ENCODE data around the gene KCNIP4. TPM values are rescaled to one million over a fixed set of nuclear protein-coding genes. Genes with fewer than 3 reads are reported as not detected.

Gene KCNIP4
- total RNA-seq, 3 donors from 2014 or later = 0.96 to 11.3 (median 2.4) TPM

DNA sequence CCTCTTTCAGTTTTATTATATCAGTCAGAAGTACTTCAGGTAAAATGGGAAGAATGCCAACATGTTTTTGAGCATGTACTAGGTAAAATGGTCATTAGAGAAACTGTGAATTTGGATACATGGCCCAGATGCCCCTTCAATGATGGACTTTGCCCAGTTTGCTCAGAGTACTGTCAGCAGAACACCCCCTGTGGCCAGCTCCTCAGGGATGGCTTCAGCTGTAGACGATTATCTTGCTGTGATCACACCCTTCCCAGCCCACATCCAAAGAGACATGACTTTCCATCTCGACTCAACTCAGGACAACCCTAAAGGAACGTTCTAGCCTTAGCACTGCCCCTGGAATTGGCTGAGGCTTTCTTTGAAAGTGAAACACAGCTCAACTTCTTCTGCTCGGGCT is 809.2 kb downstream of the KCNIP4 start:
- ATAC-seq = no peak
- intact Hi-C loops (cut with DNase I, micrococcal nuclease) = no loop called here
- Histone ChIP-seq H3K4me1 (ENCODE audit: low read depth) (no peaks in the 10 kb centered on the region), H3K9me3 (no peaks in the 10 kb centered on the region), H3K4me3 (no peak overlapping the region), H3K36me3 (ENCODE audit: low read depth) (no peaks in the 10 kb centered on the region)
- TF ChIP-seq, protein P1, sequence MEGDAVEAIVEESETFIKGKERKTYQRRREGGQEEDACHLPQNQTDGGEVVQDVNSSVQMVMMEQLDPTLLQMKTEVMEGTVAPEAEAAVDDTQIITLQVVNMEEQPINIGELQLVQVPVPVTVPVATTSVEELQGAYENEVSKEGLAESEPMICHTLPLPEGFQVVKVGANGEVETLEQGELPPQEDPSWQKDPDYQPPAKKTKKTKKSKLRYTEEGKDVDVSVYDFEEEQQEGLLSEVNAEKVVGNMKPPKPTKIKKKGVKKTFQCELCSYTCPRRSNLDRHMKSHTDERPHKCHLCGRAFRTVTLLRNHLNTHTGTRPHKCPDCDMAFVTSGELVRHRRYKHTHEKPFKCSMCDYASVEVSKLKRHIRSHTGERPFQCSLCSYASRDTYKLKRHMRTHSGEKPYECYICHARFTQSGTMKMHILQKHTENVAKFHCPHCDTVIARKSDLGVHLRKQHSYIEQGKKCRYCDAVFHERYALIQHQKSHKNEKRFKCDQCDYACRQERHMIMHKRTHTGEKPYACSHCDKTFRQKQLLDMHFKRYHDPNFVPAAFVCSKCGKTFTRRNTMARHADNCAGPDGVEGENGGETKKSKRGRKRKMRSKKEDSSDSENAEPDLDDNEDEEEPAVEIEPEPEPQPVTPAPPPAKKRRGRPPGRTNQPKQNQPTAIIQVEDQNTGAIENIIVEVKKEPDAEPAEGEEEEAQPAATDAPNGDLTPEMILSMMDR (IDR thresholded peaks at IDR 0.05) = no peak
- DNase-seq = no peak

DNA sequence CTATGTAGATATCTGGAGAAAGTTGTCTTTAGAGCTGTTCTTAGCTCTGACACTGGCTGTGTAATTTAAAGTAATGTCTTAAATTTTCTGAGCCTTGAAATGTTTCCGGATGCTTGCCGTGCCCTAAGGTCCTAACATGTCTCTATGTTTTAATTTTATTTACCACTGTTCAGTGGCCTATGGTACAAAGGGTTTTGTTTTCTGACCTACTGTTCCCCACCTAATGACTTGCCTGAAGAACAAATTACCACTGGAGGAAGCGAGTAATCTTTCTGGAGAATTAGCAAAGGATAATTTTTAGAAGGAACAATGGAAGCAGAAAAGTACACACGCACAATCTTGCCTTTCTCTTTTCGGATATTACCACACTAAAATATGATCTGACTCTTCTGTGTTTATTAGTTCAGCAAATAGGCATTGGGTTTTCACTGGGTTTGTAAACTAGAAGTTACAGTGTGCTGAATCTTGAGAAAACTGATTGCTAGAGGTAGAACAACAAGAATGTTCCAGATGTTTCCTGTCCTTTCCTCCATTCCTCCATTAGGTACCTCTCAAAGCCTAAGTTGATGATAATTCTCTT is 812.4 kb downstream of the KCNIP4 start:
- intact Hi-C loops (cut with DNase I, micrococcal nuclease) = no loop called here
- no peak for ATAC-seq
- Histone ChIP-seq H3K4me3 (no peak overlapping the region), H3K36me3 (ENCODE audit: low read depth) (no peaks in the 10 kb centered on the region), H3K4me1 (ENCODE audit: low read depth) (no peaks in the 10 kb centered on the region), H3K9me3 (no peaks in the 10 kb centered on the region)
- TF ChIP-seq, protein P1 (IDR thresholded peaks at IDR 0.05) = no peak
- DNase-seq = no peak

DNA sequence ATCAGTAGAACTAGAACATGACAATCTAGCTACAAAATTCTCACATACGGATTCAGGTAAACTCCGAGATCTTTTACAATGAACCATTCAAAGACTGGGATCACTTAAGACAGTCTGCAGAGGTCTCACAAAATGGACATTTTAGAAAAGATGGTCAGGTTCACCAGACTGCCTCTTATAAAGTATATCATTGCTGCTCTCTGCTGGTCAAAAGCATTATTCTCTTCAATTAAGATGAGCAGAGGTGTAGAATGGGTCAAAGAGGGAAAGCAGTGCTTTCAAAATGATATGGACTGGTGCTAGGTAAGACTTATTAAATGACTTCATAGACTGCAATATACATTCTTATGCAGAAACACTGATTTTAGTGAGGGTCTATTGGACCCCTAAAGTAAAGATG is 813.6 kb downstream of the KCNIP4 start:
- no peaks in the 10 kb centered on the region for H3K36me3 ChIP-seq (ENCODE audit: low read depth)
- peak in 1 of 3 donors; percentile 23 for DNase-seq
- H3K4me1 ChIP-seq (ENCODE audit: low read depth) = no peaks in the 10 kb centered on the region
- peak; percentile 47 for ATAC-seq
- TF ChIP-seq, protein P1 (IDR thresholded peaks at IDR 0.05) = no peak
- intact Hi-C loops (cut with DNase I, micrococcal nuclease) = loop anchor here (5.0 kb wide), 1 partner anchor 363 kb away; no protein-coding TSS in a partner anchor
- no peak overlapping the region for H3K4me3 ChIP-seq
- no peaks in the 10 kb centered on the region for H3K9me3 ChIP-seq

- Histone ChIP-seq H3K36me3 (ENCODE audit: low read depth) (no peaks in the 10 kb centered on the region), H3K4me1 (ENCODE audit: low read depth) (no peaks in the 10 kb centered on the region), H3K4me3 (no peak overlapping the region), H3K9me3 (no peaks in the 10 kb centered on the region)
- DNase-seq = no peak
- intact Hi-C loops (cut with DNase I, micrococcal nuclease) = loop anchor here (5.0 kb wide), 1 partner anchor 358 kb away; no protein-coding TSS in a partner anchor
- no peak for ATAC-seq
- TF ChIP-seq, protein P1 (IDR thresholded peaks at IDR 0.05) = no peak
These were observed 818.0 kb downstream of the KCNIP4 start for GRCh38 chr4:21130606-21131005.

- TF ChIP-seq, protein P1 (IDR thresholded peaks at IDR 0.05) = no peak
- Histone ChIP-seq H3K4me1 (ENCODE audit: low read depth) (no peaks in the 10 kb centered on the region), H3K9me3 (no peaks in the 10 kb centered on the region), H3K4me3 (no peak overlapping the region), H3K36me3 (ENCODE audit: low read depth) (no peaks in the 10 kb centered on the region)
- DNase-seq = no peak
- no peak for ATAC-seq
- intact Hi-C loops (cut with DNase I, micrococcal nuclease) = no loop called here
These were observed 822.5 kb downstream of the KCNIP4 start for GRCh38 chr4:21126014-21126512.
